A172 (cell line): ENCODE data around the gene GORASP1. TPM values are rescaled to one million over a fixed set of nuclear protein-coding genes. Genes with fewer than 3 reads are reported as not detected.

Source experiments
- DNase-seq: peaks from one replicate; pipeline ENCODE4 v3.0.0-alpha.2; 2015; ENCODE audit warnings: low spot score
- total RNA-seq: library from RNA; depleted of rRNA; stranded (reverse); fragments of >200 nt; shearing (Covaris generic); gene quantifications from 2 replicates; pipeline ENCODE4 v1.2.3, GENCODE V29; 2014

The GORASP1 gene
- total RNA-seq, 1 experiment from 2014 or later, result 27.1 TPM

DNA sequence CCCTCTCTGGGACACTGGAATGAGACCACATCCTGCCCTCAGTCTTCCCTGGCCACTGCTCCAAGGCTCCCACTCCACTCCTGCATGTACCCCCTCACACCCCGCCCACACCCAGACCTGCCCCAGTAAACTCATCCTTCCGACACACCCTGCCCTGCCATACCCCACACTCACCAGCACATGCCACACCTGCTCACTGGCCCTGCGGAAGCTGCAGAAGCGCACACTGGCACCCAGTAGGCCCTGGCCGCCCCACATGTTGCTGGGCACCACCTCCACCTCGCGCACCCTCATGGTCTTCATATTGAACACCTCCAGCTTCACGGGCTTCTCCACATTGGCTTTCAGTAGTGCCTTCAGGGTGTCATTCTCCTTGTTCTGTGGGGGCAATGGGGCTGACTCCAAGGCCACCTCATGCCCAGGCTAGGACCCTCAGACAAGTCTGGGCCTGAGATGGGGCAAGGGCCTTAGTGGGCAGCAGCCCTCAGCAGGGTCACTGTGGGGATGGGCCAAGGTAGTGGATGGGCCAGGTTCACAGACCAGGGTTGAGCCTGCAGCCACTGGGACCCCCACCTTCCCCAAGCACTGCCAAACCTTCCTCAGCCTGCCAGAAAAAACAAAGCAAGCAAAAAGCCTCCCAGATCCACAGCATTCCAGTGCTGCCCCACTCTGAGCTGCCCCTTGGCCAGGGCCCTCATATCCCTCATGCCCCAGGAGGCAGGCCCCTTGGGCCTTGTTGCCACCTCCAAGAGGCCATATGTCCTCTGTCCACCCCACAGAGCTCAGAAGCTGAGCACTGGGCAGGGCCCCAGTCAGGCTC, 4.7 kb downstream of the GORASP1 start:
- no peak for DNase-seq

DNA sequence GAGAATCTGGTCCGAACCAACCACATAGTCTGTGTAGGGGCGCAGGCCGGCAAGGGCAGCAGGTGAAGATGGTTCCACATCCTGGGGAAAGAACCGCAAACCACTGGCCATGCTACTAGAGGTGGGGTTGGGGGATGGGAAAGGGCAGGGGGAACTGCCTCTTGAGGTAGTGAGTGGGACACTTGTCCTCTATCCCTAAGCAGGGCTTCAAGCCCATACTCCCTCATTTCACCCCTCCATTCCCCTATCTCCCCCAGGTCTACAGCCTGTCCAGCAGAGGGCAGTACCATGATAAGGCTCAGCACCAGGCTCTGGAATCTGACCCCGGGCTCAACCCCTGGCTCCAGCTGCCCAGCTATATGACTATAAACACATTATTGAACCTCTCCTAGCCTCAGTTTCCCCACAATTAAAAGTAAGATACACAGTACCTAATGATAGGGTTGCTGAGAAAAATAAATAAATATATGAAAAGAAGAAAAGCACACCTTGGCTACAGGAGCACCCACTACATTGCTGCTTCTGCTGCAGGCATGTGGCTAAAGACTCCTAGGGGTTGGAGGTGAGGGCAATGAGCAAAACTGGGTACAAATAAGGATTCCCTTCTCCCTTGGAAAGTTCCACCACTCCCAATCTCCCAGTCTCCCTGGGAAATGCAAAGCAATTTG, 6.3 kb downstream of the GORASP1 start:
- DNase-seq, result peak; percentile 45

DNA sequence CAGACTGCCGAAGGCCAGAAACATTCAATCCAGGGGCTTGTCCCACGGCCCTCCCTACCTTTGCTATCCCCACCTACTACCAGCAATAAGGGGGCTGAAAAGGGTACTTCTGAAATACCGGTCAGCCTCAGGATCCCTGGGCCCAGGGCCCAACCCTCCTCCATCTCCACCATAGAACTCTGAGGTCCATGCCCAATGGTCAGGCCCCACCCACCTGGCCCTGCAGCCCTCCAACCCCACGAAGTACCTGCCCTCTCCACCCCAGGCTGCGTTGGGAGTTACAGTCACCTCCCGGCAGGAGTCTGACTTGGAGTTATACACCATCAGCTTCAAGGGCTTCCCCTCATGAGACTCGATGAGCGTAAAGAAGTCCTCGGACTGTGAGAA, 6.9 kb downstream of the GORASP1 start:
- DNase-seq, result no peak

DNA sequence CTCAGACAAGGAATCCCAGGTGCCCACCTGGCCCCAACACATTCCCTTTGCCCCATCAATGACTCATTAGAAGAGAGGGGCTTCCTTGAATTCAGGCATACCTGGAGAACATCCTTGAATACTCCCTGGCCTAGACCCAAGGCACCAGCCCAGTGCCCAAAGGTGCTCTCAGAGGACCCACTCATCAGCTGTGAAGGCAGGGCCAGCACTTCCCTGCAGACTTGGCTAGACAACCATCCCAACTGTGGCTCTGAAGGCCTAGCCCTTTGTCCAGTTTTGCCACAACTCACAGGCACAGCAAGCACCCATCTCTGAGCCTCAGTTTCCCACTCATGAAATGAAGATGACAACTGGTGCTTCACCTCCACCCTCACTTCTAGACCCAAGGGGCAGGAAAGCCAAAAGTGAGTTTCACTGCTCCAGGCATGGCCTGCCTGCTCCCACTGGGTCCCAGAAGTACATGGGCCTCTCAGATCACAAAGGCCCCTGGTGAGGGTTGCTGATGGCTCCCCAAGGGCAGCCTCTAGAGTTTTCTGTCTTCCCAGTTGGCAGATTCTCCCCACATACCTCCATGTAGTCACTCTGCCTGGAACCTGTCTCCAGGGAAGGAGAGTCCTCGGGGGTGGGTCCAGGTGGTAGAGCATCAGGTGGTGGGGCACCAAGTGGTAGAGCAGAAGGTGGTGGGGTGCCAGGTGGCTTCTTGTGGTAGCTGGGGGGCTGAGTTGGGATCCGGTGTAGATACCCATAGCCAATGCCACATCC, 7.5 kb downstream of the GORASP1 start:
- no peak for DNase-seq

DNA sequence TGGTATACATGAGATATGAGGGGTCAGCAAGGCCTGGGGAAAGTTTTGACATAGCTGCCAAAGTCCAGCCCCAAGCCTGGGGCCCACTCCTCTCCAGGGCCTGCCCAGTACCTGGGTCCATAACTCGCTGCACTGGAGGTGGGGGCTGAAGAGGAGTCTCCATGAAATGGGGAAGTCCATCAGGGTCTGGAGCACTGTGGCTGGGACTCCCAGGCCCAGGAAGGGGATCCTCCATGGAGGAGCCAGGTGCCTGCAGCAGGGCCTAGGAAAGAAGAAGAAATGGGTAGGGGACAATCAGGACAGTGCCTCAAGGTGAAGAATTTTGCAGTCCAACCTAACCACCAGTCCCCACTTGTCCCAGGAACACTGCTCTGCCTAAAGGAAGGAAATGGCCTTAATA, 8.2 kb downstream of the GORASP1 start:
- no peak for DNase-seq

DNA sequence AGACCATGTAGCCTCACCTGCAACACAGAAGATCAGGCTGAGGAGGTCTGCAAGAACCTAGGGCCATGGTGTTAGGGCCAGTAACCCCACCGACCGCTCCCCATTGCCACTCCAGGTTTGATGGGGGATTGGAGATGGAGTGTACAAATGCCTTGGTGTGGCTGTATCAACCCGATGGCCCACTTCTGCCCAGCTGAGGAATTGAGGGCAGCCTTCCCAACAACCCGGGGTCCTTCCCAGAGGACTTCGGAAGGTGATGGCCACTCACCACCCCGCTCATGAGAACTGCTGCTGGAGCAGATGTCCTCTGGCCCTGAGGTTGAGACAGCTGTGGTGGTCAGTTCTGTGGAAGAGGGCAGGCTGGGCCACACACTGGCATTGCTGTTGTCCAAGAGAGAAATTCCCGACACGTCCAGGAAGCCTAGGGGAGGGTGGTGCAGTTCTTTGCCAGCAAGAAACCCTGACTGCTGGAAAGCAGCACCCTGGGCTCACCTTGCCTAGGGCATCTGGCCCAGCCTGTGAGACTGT, 8.9 kb downstream of the GORASP1 start:
- DNase-seq, result no peak

DNA sequence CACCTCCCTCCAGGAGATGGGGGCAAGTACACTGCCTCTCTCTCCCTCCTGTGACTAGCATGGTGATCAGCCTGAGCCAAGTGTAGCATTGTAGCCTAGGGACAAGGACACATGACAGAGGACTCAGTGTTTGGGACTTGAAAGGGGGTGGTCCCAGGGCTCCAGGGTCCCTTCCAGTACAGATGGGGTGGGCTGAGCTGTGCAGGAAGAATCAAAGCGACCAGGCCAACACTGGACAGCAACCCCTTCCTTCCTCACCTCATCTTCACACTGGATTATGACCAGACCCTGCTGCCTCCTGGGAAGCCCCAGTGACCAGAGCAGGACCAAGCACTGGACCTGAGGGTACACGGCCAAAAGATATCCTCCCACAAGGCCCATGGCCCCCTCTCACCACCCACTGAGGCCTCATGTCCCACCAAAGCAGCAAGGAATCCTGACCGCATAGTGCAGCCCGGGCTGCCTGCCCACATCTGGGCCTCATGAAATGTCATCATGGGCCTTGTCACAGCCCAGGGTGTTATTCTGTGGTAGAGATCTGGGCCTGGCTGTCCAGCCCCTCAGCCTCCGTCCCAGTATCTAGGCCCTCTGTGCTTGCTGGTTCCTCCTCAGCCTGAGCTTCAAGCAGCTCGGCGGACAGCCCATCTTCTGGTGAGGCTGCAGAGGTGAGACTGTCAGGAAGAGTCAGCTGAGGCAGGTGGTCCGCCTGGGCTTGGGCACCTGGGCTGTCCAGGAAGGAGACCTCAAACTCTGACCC, 9.5 kb downstream of the GORASP1 start:
- no peak for DNase-seq

DNA sequence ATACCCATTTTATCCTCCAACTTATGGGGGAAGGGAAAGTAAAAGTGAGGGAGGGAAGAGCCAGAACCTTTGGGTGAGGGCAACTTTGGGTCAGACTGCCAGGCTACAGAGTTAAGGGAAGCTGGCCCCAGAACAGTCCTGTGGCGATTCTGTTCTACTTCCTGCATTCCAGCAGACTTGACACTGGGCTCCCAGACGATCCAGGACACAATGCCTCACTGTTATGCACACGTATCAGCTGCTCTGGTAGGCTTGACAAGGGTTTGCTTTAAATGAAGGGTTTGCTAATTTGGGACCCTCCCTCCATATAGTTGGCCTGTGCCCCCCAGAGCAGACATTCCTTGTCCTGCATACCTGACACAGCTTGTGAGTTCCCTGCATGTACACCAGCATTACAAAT, 10.7 kb downstream of the GORASP1 start:
- no peak for DNase-seq

DNA sequence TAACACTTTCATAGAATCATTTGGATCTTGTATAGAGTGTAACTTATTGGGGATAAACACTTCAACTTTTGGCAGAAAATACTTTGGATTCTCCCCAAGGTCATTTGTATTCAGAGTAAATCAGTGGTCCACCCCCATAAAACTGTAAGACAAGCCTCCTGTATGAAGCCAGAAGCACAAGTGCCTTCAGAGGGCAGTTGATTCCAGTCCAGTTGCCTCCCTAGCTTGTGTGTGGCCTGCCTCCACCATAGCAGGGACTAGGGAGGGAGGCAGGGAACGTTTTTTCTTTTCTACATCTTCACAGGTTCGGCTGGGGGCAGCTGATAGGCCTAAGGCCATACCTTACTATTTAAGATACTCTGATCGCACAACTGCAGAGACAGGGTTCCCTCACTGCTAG, 11.6 kb downstream of the GORASP1 start:
- DNase-seq, result no peak

DNA sequence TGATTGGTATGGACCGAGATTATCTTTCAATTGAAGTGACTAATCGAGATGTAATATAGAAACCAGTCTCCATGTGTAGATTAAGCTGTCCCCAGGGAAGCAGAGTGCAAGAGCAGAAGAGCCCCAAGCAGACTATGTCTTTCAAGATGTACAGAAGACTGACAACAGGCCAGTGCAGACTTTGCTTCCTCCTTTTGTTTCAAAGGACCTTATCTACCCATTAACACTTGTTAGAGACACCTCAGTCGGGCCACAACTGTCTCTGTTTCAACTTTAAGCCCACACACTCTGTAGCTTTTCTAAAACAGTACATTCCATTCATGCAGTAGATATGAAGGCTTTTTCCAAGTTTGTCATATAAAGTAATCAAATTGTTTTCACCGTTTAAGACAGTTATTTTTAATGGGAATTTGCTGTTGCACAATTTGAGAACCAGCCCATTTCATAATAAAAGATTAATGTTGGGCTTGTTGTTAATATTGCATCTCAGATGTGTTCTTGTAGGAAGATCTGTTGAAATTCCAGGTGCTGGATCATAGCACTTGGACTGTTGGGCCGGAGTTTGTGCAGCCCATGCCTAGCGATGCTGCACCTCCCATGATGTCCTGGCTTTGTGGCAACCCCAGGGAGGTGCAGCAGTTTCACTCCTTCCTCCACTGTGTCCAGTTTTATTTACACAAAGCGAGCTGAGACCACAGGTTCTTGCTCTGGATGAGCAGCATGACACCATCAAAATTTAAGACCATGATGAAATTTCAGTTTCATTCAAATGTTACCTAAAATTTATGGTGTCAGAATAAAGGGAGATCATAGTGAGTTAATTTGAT, 12.4 kb downstream of the GORASP1 start:
- DNase-seq, result no peak

DNA sequence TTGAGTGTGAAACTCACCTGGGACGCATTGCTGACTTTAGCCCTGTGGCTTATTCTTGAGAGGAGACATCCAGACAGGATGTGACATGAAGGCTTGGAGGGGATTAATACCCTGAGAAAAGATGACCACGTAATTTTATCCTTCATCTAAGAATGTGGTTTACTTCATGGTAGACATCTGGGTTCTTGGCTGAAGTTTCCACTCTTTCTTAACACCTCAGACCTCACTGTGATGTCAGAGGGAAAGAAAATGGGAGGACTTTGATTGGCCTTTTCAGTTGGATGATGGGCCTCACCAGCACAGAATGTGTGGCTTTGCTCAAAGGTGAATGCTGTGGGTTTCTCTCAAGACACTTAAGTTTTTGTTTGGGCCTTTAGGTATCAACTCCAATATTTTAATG, 16.5 kb downstream of the GORASP1 start:
- no peak for DNase-seq

DNA sequence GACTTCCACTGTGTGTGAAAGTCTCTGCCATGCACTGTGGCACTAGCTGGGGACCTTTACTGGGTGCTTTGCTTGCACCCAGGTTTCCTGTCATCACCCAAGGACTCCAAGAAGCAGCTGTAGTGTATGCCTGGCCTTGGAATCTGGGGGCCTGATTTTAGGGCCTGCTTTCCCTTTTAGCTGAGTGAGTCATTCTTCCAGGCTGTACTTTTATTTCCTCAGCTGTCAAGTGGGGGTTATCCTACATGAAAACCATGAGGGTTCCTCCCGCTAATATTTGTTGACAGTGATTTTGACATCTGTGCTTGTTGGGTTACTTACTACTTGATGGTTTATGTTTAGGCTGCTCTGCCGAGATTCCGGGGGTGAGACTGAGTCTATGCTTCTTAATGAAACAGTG, 18.5 kb downstream of the GORASP1 start:
- no peak for DNase-seq

DNA sequence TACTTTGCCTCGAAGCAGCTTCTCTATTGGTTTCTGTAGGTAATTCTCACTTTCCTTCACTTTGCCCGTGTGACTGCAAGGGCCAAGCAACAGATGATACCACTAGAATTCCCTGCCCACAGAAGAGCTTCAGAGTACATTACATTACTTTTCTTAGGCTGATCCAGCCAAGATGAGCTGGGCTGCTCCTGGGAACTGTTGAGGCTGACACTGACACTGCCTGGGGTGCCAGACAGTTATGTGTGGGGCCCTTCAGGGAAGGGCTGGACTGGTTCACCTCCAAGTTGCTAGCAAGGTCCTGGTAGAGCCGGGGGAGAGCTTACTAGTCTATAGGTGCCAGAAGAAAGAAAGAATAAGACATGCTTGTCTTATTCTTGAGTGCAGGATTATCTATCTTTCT, 19.0 kb downstream of the GORASP1 start:
- DNase-seq, result no peak

DNA sequence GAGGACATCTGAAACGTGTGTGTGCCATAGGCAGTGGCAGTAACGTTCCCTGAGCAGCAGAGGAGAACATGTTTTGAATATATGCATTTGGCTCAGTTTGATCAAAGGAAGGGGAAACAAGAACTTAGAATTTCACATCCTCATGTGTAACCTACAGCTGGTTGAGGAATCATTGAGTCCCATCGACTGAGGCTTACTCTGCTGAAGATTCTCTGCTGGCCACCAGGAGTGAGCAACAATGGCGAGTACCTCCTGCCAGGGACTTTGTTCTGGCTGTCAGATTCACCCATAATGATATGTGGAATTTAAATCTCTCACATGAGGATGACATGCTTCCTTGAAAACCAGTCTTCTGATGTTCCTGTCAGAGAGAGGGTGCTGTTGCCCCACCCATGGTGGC, 21.3 kb downstream of the GORASP1 start:
- no peak for DNase-seq

DNA sequence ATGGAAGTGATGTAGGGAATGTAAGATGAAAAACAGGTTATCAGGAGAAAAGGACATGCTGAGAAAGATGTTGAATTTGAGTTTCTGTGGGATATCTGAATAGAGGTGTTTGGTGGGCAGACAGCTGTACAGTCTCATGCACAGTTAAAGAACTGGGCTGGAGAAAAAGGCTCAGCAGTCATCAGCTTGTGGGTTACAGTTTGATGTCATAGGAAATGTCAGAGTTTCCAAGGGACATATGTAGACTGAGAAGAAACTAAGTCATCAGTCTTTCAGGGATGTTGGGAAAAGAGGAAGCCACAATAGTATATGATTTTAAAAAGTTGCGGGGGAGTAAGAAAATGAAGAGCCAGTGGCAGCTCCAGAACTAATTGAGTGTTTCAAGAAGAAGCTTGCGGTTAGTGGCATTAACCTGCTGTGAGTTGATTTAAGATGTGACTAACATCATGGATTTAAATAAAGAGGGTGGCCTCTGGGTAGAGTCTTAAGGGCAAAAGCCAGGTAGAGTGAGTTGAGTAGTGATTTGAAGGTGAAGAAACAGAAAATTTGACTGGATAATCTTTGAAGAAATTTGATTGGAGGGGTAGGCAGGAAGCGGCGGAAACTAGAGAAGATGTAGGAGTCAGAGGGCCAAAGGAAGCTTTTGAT, 24.6 kb downstream of the GORASP1 start:
- no peak for DNase-seq

DNA sequence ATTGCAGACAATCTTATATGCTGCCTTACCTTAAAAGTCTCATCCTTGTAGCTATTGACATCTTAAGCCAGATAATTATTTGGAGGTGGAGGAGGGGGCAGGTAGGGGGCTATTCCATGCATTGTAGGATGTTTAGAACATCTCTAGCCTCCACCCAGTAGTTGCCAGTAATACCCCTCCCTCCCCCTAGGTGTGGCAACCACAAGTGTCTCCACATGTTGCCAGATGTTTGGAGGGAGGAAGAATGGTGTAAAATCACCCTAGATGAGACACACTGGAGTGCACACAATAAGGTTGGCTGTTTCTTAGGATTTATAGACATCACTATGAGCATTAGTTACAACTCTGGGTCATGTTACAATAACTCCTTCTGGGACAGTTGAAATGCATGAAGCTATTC, 27.4 kb downstream of the GORASP1 start:
- DNase-seq, result no peak

DNA sequence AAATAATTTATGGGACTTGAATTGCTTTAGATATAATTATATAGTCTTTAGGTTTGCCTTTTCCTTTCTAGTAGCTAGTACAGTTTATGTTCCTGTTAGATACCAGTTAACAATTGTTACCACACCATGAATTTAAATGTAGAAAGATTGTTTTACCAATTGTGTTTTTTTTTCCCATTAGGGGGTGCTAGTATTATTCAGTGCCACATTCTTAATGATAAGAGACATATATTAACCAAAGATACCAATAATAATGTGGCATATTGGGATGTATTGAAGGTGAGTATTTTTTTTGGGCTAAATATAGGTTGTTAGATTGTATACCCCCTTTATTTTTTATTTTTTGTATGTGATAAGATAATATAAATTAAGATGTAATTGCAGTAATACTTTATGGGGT, 27.9 kb downstream of the GORASP1 start:
- no peak for DNase-seq

DNA sequence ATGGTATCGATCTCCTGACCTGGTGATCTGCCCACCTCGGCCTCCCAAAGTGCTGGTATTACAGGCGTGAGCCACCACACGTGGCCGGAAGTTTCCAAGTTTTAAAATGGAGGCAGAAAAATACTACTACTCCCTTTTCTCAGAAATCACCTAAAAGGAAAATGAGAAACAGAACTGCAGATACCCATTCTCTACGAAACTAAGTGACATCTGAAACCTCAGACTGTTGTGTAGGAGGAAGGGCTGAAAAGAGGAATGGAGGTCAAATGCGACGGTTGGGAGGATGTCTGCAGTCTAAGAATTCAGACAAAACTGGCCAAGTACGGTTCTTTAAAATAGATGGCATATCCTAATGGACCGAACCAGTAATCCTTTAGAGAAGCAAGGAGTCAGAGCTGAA, 31.5 kb downstream of the GORASP1 start:
- no peak for DNase-seq

DNA sequence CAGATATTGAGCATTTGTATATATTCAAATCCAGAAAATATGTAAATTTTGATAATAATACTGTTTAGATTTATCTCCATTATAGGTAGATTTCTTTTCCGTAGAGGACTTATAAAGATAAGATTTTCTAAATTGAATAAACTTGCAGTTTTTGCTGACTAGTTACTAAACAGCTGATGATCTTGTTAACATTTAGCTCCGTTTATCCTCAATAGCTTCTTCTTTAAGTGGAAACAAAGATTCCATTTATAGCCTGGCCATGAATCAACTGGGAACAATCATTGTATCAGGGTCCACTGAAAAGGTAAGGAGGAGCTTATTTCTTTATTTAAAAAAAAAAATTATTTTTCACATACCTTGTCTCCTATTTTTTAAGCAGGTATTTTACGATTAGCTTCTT, 38.9 kb downstream of the GORASP1 start:
- no peak for DNase-seq

DNA sequence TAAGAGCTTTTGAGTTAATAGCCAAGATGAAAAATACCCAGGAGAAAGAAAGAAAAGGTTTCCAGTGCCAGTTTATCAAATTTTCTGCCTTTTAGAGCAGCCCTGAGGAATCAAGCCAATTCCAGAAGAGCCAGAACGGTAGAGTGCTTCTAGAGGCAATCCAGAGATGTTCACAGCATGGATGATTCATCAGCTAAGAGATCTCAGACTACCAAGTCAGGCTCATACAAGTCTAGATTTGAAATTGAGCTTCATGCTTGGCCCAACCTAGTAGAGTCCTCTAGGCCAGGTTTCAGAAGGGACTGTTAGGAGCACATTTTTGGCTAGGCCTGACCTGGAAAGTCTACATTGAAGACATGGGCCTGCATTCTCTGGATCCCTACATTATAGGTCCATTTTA, 40.1 kb downstream of the GORASP1 start:
- DNase-seq, result no peak
